Progenitor cell of endocrine pancreas (in vitro differentiated cells): ENCODE measurements around the gene ADARB1. TPM values are rescaled to one million over a fixed set of nuclear protein-coding genes. Genes with fewer than 3 reads are reported as not detected.

Experiments
- DNase-seq: peaks from one replicate; pipeline ENCODE4 v3.0.0; 2021; ENCODE audit warnings: low spot score; ENCODE audit not compliant: unreplicated experiment
- H3K27ac Mint-ChIP-seq: 2 replicates; pipeline ENCODE4 v1.8.0; 2021; ENCODE audit warnings: mild to moderate bottlenecking, moderate library complexity, mixed read lengths
- H3K27me3 Mint-ChIP-seq: 2 replicates; pipeline ENCODE4 v1.8.0; 2021; ENCODE audit warnings: mixed read lengths
- H3K36me3 Mint-ChIP-seq: 2 replicates; pipeline ENCODE4 v1.8.0; 2022; ENCODE audit warnings: mixed read lengths; ENCODE audit not compliant: insufficient read depth
- H3K4me1 Mint-ChIP-seq: 2 replicates; pipeline ENCODE4 v1.8.0; 2021; ENCODE audit warnings: low read depth, mixed read lengths
- H3K4me3 Mint-ChIP-seq: 2 replicates; pipeline ENCODE4 v1.8.0; 2021; ENCODE audit warnings: low read depth, mild to moderate bottlenecking, moderate library complexity, mixed read lengths
- H3K9me3 Mint-ChIP-seq: 2 replicates; pipeline ENCODE4 v1.8.0; 2021; ENCODE audit warnings: low read depth, mixed read lengths
- CTCF ChIP-seq: fragments of 200-600 bp; sonication (generic); IDR thresholded peaks from one replicate; pipeline ENCODE4 v1.5.0; 2021; ENCODE audit warnings: antibody characterized with exemption, mild to moderate bottlenecking; ENCODE audit not compliant: unreplicated experiment
- total RNA-seq: library from RNA; stranded (reverse); gene quantifications from 2 replicates; pipeline ENCODE4 v1.2.1, GENCODE V29; 2021

The ADARB1 gene
- total RNA-seq, 1 donor from 2014 or later, result 19.1 TPM

GRCh38 chr21:45241357-45241756 lies 167.0 kb downstream of the ADARB1 start:
- Mint-ChIP-seq H3K4me3 (no peak overlapping the region), H3K9me3 (peaks cover 25% of the 10 kb centered on the region), H3K4me1 (no peaks in the 10 kb centered on the region), H3K27ac (no peak overlapping the region), H3K27me3 (peaks cover 9% of the 10 kb centered on the region), H3K36me3 (peaks cover 6% of the 10 kb centered on the region)
- no peak for DNase-seq
- TF ChIP-seq CTCF, result no peak

GRCh38 chr21:45243603-45244002 lies 169.2 kb downstream of the ADARB1 start:
- H3K27me3 Mint-ChIP-seq, result peaks cover 12% of the 10 kb centered on the region

GRCh38 chr21:45244799-45245340 lies 170.5 kb downstream of the ADARB1 start:
- H3K27ac Mint-ChIP-seq, result no peak overlapping the region
- H3K36me3 Mint-ChIP-seq, result peaks cover 6% of the 10 kb centered on the region
- peaks cover 17% of the 10 kb centered on the region for H3K9me3 Mint-ChIP-seq
- TF ChIP-seq CTCF, result no peak
- H3K4me3 Mint-ChIP-seq, result no peak overlapping the region
- peak; percentile 6 for DNase-seq
- H3K27me3 Mint-ChIP-seq, result peaks cover 12% of the 10 kb centered on the region
- H3K4me1 Mint-ChIP-seq, result peaks cover 14% of the 10 kb centered on the region

More at GRCh38 chr21:45243603-45244002, 169.2 kb downstream of the ADARB1 start:
- TF ChIP-seq CTCF, result no peak
- H3K27ac Mint-ChIP-seq, result no peak overlapping the region
- peaks cover 17% of the 10 kb centered on the region for H3K9me3 Mint-ChIP-seq
- no peak for DNase-seq
- peaks cover 4% of the 10 kb centered on the region for H3K4me1 Mint-ChIP-seq
- H3K4me3 Mint-ChIP-seq, result no peak overlapping the region
- peaks cover 6% of the 10 kb centered on the region for H3K36me3 Mint-ChIP-seq

- peaks cover 17% of the 10 kb centered on the region for H3K9me3 Mint-ChIP-seq
- H3K27ac Mint-ChIP-seq, result no peak overlapping the region
- H3K36me3 Mint-ChIP-seq, result peaks cover 6% of the 10 kb centered on the region
- peaks cover 14% of the 10 kb centered on the region for H3K4me1 Mint-ChIP-seq
- H3K4me3 Mint-ChIP-seq, result no peak overlapping the region
- H3K27me3 Mint-ChIP-seq, result peaks cover 12% of the 10 kb centered on the region
- no peak for TF ChIP-seq CTCF
- DNase-seq, result peak; percentile 5
Measured at GRCh38 chr21:45246386-45247320, 172.3 kb downstream of the ADARB1 start.

- peaks cover 14% of the 10 kb centered on the region for H3K4me1 Mint-ChIP-seq
- peak; percentile 9 for DNase-seq
- H3K27ac Mint-ChIP-seq, result peak overlapping the region; percentile 10
- H3K36me3 Mint-ChIP-seq, result peaks cover 4% of the 10 kb centered on the region
- H3K9me3 Mint-ChIP-seq, result peaks cover 12% of the 10 kb centered on the region
- H3K4me3 Mint-ChIP-seq, result peak overlapping the region; percentile 45
- TF ChIP-seq CTCF, result no peak
- peaks cover 10% of the 10 kb centered on the region for H3K27me3 Mint-ChIP-seq
Measured at GRCh38 chr21:45248301-45248892, 174.0 kb downstream of the ADARB1 start.
